OCI-LY1 (cell line): ENCODE measurements around the gene LIN28A.

ENCODE experiments used
- H2AFZ ChIP-seq: fragments of 200-600 bp; sonication (generic), shearing (Covaris generic); 2 replicates; pipeline ENCODE4 v1.6.0; 2014; ENCODE audit warnings: antibody characterized with exemption, mild to moderate bottlenecking, low read length
- H3F3A ChIP-seq: fragments of 200-600 bp; sonication (generic), shearing (Covaris generic); 2 replicates; pipeline ENCODE4 v1.6.0; 2014; ENCODE audit warnings: mild to moderate bottlenecking, antibody characterized with exemption, low read length, moderate library complexity; ENCODE audit not compliant: insufficient read depth
- H3K27ac ChIP-seq: fragments of 200-600 bp; sonication (generic); 2 replicates; pipeline ENCODE4 v1.5.1; 2014; ENCODE audit warnings: low read length, mixed run types, mild to moderate bottlenecking, low read depth; ENCODE audit not compliant: poor library complexity, severe bottlenecking
- H3K27me3 ChIP-seq: fragments of 200-600 bp; sonication (generic); 2 replicates; pipeline ENCODE4 v1.6.0; 2014; ENCODE audit warnings: antibody characterized with exemption, mild to moderate bottlenecking, low read length, moderate library complexity; ENCODE audit not compliant: insufficient read depth
- H3K36me3 ChIP-seq: fragments of 200-600 bp; sonication (generic); 2 replicates; pipeline ENCODE4 v1.6.1; 2014; ENCODE audit warnings: mild to moderate bottlenecking, antibody characterized with exemption, low read length, moderate library complexity, mixed read lengths; ENCODE audit not compliant: insufficient read depth
- H3K4me1 ChIP-seq: fragments of 200-600 bp; sonication (generic); 2 replicates; pipeline ENCODE4 v1.5.1; 2014; ENCODE audit warnings: mild to moderate bottlenecking, low read length, moderate library complexity; ENCODE audit not compliant: insufficient read depth, severe bottlenecking
- H3K4me2 ChIP-seq: fragments of 200-600 bp; sonication (generic), shearing (Covaris generic); 2 replicates; pipeline ENCODE4 v1.6.1; 2014; ENCODE audit warnings: low read length
- H3K4me3 ChIP-seq: fragments of 200-600 bp; sonication (generic); 2 replicates; pipeline ENCODE4 v1.5.1; 2014; ENCODE audit warnings: low read length, low read depth, mild to moderate bottlenecking, mixed read lengths; ENCODE audit not compliant: poor library complexity, severe bottlenecking
- H3K79me2 ChIP-seq: fragments of 200-600 bp; shearing (Covaris generic); 2 replicates; pipeline ENCODE4 v1.6.1; 2016; ENCODE audit warnings: mixed run types, low read length, mixed read lengths; ENCODE audit not compliant: insufficient read depth
- H3K9ac ChIP-seq: fragments of 200-600 bp; sonication (generic), shearing (Covaris generic); 2 replicates; pipeline ENCODE4 v1.6.1; 2014; ENCODE audit warnings: mild to moderate bottlenecking, low read length, mixed read lengths
- H3K9me2 ChIP-seq: fragments of 200-600 bp; sonication (generic), shearing (Covaris generic); 2 replicates; pipeline ENCODE4 v1.6.1; 2014; ENCODE audit warnings: low read depth, mild to moderate bottlenecking, low read length, mixed read lengths
- H3K9me3 ChIP-seq: fragments of 200-600 bp; shearing (Covaris generic); 2 replicates; pipeline ENCODE4 v1.6.1; 2014; ENCODE audit warnings: low read length, mixed read lengths
- H4K20me1 ChIP-seq: fragments of 200-600 bp; sonication (generic), shearing (Covaris generic); 2 replicates; pipeline ENCODE4 v1.6.0; 2016; ENCODE audit warnings: mild to moderate bottlenecking, low read length; ENCODE audit not compliant: insufficient read depth
- EZH2 ChIP-seq: fragments of 200-600 bp; sonication (generic), shearing (Covaris generic); IDR thresholded peaks from 2 replicates; pipeline ENCODE4 v1.8.0; 2017; ENCODE audit warnings: borderline replicate concordance, mixed run types, mild to moderate bottlenecking, antibody characterized with exemption, low read length, moderate library complexity, mixed read lengths
- TF ChIP-seq, protein P1 (sequence below): fragments of 200-600 bp; sonication (generic), shearing (Covaris generic); IDR thresholded peaks from 2 replicates; pipeline ENCODE4 v1.5.1; 2017; ENCODE audit warnings: mild to moderate bottlenecking, antibody characterized with exemption, low read length, moderate library complexity, mixed read lengths

LIN28A gene

DNA sequence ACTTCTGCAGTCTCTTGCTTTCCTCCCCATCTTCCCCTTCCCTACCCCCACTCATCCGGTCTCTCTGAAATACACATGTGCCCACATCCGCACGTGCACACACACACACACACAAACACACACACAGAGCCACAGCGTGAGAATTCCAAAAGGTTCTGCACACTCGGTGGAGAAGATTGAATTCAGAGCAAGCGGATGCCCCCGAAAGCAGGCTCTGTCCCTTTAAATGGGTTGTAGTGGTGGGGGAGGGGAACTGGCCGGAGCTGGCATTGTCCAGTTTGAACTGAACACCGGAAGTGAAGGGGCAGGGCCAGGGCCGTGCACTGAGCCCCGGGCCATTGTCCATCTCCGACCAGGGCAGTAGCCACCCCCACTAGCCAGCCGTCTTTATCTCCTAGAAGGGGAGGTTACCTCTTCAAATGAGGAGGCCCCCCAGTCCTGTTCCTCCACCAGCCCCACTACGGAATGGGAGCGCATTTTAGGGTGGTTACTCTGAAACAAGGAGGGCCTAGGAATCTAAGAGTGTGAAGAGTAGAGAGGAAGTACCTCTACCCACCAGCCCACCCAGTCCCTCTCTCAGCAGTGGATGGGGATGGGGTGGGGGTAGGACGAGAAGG lies 1.3 kb upstream of the LIN28A start:
- Histone ChIP-seq H3K4me1 (no peaks in the 10 kb centered on the region), H3K4me3 (no peak overlapping the region), H3K9me2 (no peaks in the 10 kb centered on the region), H3K9me3 (no peaks in the 10 kb centered on the region), H3K27ac (no peak overlapping the region), H3K36me3 (no peaks in the 10 kb centered on the region), H3K4me2 (no peak overlapping the region), H3K79me2 (no peaks in the 10 kb centered on the region), H3K27me3 (no peaks in the 10 kb centered on the region), H4K20me1 (no peaks in the 10 kb centered on the region), H2AFZ (no peak overlapping the region), H3F3A (no peaks in the 10 kb centered on the region), H3K9ac (no peak overlapping the region)
- TF ChIP-seq EZH2, result no peak
- TF ChIP-seq, protein P1, sequence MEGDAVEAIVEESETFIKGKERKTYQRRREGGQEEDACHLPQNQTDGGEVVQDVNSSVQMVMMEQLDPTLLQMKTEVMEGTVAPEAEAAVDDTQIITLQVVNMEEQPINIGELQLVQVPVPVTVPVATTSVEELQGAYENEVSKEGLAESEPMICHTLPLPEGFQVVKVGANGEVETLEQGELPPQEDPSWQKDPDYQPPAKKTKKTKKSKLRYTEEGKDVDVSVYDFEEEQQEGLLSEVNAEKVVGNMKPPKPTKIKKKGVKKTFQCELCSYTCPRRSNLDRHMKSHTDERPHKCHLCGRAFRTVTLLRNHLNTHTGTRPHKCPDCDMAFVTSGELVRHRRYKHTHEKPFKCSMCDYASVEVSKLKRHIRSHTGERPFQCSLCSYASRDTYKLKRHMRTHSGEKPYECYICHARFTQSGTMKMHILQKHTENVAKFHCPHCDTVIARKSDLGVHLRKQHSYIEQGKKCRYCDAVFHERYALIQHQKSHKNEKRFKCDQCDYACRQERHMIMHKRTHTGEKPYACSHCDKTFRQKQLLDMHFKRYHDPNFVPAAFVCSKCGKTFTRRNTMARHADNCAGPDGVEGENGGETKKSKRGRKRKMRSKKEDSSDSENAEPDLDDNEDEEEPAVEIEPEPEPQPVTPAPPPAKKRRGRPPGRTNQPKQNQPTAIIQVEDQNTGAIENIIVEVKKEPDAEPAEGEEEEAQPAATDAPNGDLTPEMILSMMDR, result no peak

DNA sequence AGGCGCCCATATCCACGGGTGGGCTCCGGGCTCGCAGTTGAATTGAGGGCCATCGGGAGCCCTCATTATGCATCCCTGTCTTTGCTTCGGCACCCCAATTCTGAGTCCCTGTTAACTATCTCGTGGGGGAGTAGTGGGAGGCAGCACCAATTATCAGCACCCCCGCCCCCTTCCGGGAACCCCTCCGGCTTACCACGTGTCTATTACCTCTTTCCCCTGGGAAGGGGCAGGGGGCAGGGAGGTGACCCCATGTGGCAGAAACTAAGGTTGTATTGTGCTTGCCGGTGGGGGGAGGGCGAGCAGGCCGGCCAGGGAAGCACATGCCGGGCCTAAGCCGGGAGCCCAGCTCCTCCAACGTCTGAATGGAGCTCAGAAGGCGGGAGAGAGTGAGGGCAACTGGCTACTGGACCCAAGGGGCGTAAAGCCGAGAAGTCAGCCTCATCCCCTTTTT lies 1.0 kb downstream of the LIN28A start:
- H3K27me3 ChIP-seq, result no peaks in the 10 kb centered on the region
- no peak overlapping the region for H3K9ac ChIP-seq
- H3K27ac ChIP-seq, result no peak overlapping the region
- no peaks in the 10 kb centered on the region for H3K79me2 ChIP-seq
- no peak overlapping the region for H3K4me2 ChIP-seq
- H2AFZ ChIP-seq, result no peak overlapping the region
- H3K4me1 ChIP-seq, result no peaks in the 10 kb centered on the region
- H3K36me3 ChIP-seq, result no peaks in the 10 kb centered on the region
- no peaks in the 10 kb centered on the region for H3F3A ChIP-seq
- H3K4me3 ChIP-seq, result no peak overlapping the region
- H3K9me2 ChIP-seq, result no peaks in the 10 kb centered on the region
- TF ChIP-seq EZH2, result no peak
- TF ChIP-seq, protein P1, result no peak
- no peaks in the 10 kb centered on the region for H4K20me1 ChIP-seq
- no peaks in the 10 kb centered on the region for H3K9me3 ChIP-seq

DNA sequence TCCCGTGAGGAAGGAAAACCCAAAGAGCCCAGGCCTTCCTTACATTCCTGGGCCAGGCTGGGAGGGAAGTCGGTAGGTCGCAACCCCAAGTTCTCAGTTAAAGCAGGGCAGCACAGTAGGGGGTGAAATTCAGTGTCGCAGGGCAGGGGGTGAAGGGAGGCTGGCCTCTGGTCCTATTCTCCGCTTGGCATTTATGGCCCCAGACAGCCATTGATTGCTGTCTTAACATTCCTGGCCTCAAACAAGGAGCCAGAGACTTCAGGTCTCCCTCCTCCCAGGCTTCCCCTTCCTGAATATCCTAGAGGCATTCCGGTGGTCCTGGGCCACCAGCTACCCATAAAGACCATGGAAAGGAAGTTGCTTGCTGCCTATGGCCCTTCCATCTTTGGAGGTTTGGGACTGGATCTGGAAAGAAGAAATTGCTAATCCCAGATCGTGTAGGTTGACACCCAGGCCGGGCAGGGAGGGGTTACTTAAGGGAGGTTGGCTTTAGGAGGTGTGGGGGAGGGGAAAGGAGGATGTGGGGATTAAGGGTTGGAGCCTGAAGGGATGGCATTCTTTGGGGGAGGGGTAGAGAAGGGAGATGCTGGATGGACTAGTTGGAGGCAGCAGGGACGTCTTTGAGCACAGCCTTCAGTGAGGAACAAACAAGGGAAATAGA lies 1.7 kb downstream of the LIN28A start:
- H3K9me3 ChIP-seq, result no peaks in the 10 kb centered on the region
- H3F3A ChIP-seq, result no peaks in the 10 kb centered on the region
- H3K9ac ChIP-seq, result no peak overlapping the region
- H3K36me3 ChIP-seq, result no peaks in the 10 kb centered on the region
- H4K20me1 ChIP-seq, result no peaks in the 10 kb centered on the region
- H3K79me2 ChIP-seq, result no peaks in the 10 kb centered on the region
- no peak overlapping the region for H3K27ac ChIP-seq
- no peaks in the 10 kb centered on the region for H3K27me3 ChIP-seq
- no peaks in the 10 kb centered on the region for H3K9me2 ChIP-seq
- TF ChIP-seq, protein P1, result no peak
- TF ChIP-seq EZH2, result no peak
- H3K4me1 ChIP-seq, result no peaks in the 10 kb centered on the region
- no peak overlapping the region for H3K4me3 ChIP-seq
- no peak overlapping the region for H2AFZ ChIP-seq
- H3K4me2 ChIP-seq, result no peak overlapping the region
